Measurements from ENCODE around the gene SRD5A1.
"Not testable (repeated sequence)": the region's sequence is repeated elsewhere in the genome, so short reads cannot be mapped to it uniquely, and the experiment has no call there.

Gene SRD5A1

DNA sequence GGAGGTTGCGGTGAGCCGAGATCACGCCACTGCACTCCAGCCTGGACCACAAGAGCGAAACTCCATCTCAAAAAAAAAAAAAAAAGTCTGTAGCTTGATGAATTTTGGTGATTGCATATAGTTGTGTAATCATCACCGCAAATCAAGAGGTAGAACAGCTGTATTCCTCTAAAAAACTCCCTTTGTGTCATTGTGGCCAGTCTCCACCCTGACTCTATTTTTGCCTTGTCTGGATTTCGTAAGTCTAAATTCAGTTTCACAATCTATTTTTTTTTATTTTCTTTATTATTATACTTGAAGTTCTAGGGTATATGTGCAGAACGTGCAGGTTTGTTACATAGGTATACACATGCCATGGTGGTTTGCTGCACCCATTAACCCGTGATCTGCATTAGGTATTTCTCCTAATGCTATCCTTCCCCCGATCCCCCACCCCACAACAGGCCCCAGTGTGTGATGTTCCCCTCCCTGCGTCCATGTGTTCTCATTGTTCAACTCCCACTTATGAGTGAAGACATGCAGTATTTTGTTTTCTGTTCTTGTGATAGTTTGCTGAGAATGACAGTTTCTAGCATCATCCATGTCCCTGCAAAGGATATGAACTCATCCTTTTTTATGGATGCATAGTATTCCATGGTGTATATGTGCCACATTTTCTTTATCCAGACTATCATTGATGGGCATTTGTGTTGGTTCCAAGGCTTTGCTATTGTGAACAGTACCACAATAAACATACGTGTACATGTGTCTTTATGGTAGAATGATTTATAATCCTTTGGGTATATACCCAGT lies 12.5 kb downstream of the SRD5A1 start:
- H3K36me3 ChIP-seq (ENCODE audit: control insufficient read depth, insufficient read depth, low read length, severe bottlenecking); H3K4me3 ChIP-seq (ENCODE audit: low read length); H3K27me3 ChIP-seq (replicated peaks; ENCODE audit: control insufficient read depth, insufficient read depth, low read length); H3K9ac ChIP-seq (ENCODE audit: low read length); H3K9me3 ChIP-seq (ENCODE audit: control insufficient read depth, low read length); H3K4me1 ChIP-seq (ENCODE audit: control insufficient read depth, insufficient read depth, low read length): not testable (repeated sequence)
- DNase-seq (ENCODE audit: low read depth) = peak; percentile 37

DNA sequence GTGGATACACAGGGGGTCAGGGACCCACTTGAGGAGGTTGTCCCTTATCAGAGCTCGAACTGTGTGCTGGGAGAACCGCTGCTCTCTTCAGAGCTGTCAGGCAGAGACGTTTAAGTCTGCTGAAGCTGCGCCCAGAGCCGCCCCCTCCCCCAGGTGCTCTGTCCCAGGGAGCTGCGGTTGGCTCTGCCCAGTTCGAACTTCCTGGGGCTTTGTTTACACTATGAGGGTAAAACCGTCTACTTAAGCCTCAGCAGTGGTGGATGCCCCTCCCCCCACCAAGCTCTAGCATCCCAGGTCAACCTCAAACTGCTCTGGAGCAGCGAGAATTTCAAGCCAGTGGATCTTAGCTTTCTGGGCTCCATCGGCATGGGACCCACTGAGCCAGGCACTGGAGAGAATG lies 15.9 kb downstream of the SRD5A1 start:
- no peak for DNase-seq (ENCODE audit: low read depth)
- Histone ChIP-seq H3K4me3 (ENCODE audit: low read length) (no peak overlapping the region), H3K9me3 (ENCODE audit: control insufficient read depth, low read length) (no peaks in the 10 kb centered on the region), H3K36me3 (ENCODE audit: control insufficient read depth, insufficient read depth, low read length, severe bottlenecking) (no peaks in the 10 kb centered on the region), H3K9ac (ENCODE audit: low read length) (no peak overlapping the region), H3K4me1 (ENCODE audit: control insufficient read depth, insufficient read depth, low read length) (no peaks in the 10 kb centered on the region), H3K27me3 (replicated peaks; ENCODE audit: control insufficient read depth, insufficient read depth, low read length) (no peaks in the 10 kb centered on the region)

DNA sequence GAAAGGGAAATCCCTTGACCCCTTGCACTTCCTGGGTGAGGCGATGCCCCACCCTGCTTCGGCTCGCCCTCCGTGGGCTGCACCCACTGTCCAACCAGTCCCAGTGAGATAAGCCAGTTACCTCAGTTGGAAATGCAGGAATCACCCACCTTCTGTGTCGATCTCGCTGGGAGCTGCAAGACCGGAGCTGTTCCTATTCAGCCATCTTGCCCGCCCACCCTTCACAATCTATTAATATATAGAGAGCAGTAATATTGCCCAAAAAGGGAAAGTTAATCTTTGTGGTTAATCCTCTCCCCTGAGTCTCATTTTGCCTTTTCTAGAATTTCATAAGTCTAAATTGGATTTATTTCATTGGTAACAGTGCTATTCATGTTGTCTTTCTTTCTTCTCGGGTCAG lies 16.4 kb downstream of the SRD5A1 start:
- Histone ChIP-seq H3K27me3 (replicated peaks; ENCODE audit: control insufficient read depth, insufficient read depth, low read length) (no peaks in the 10 kb centered on the region), H3K36me3 (ENCODE audit: control insufficient read depth, insufficient read depth, low read length, severe bottlenecking) (peaks cover 3% of the 10 kb centered on the region), H3K9me3 (ENCODE audit: control insufficient read depth, low read length) (no peaks in the 10 kb centered on the region), H3K9ac (ENCODE audit: low read length) (no peak overlapping the region), H3K4me1 (ENCODE audit: control insufficient read depth, insufficient read depth, low read length) (no peaks in the 10 kb centered on the region), H3K4me3 (ENCODE audit: low read length) (no peak overlapping the region)
- no peak for DNase-seq (ENCODE audit: low read depth)

DNA sequence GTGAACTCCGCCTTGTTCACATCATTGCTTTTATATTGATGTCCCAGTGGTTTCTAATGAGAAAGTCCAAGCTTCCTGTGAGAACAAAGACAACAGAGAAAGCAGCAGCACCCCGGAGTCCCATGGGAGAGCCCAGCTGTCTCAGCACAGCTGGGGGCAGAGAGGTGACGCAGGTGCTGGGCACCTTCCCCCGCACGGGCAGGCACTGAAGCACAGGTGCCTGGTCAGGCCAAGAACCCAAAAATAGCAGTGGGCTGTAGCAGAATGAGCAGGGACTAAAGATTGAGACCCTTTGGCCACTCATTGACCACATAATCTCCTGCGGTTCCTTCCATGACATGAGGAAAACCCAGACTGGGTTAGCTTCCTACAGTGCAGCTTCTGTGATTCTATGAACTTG lies 18.8 kb downstream of the SRD5A1 start:
- Histone ChIP-seq H3K36me3 (ENCODE audit: control insufficient read depth, insufficient read depth, low read length, severe bottlenecking) (peaks cover 23% of the 10 kb centered on the region), H3K9me3 (ENCODE audit: control insufficient read depth, low read length) (peaks cover 7% of the 10 kb centered on the region), H3K4me1 (ENCODE audit: control insufficient read depth, insufficient read depth, low read length) (no peaks in the 10 kb centered on the region), H3K4me3 (ENCODE audit: low read length) (no peak overlapping the region), H3K27me3 (replicated peaks; ENCODE audit: control insufficient read depth, insufficient read depth, low read length) (no peaks in the 10 kb centered on the region), H3K9ac (ENCODE audit: low read length) (no peak overlapping the region)
- no peak for DNase-seq (ENCODE audit: low read depth)

DNA sequence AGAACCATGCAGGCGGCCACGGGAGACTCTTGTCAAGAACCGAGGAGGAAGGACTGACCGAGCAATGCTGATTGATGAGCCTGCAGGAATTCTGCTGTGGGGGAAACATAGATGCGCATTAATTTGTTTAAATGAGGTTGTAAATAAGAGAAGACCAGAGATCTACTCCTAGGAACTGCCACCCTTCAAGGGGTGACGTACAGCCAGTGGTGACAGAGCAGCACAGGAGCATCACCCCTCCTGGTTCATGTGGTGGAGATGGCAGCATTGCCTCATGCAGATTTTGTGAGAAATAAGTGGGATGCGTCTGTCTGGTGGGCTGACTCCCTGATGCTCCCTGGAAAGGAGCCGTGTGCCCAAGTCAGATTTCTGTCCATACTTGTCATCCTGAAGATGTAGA lies 22.2 kb downstream of the SRD5A1 start:
- H3K36me3 ChIP-seq (ENCODE audit: control insufficient read depth, insufficient read depth, low read length, severe bottlenecking) = peaks cover 45% of the 10 kb centered on the region
- no peak for DNase-seq (ENCODE audit: low read depth)

DNA sequence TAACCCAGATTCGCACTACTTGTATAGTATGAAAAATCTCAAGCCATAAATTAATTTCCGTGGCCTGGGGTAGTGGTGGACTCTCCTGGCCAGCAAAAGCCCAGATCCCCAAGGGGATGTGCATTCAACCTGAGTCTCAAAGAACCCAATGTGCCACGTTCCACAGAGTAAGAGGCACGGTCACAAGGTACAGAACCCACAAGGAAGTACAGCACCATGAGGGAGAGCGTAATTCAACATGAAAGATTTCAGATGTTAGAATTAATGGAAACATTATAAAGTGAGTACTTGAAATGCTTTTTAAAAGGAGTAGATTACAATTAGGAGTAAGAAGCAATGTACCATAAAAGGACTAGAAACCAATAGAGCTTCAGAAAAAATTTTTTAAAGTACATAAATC lies 23.4 kb downstream of the SRD5A1 start:
- Histone ChIP-seq H3K9ac (ENCODE audit: low read length) (no peak overlapping the region), H3K9me3 (ENCODE audit: control insufficient read depth, low read length) (peaks cover 7% of the 10 kb centered on the region), H3K4me1 (ENCODE audit: control insufficient read depth, insufficient read depth, low read length) (no peaks in the 10 kb centered on the region), H3K4me3 (ENCODE audit: low read length) (no peak overlapping the region), H3K36me3 (ENCODE audit: control insufficient read depth, insufficient read depth, low read length, severe bottlenecking) (peaks cover 45% of the 10 kb centered on the region), H3K27me3 (replicated peaks; ENCODE audit: control insufficient read depth, insufficient read depth, low read length) (no peaks in the 10 kb centered on the region)
- no peak for DNase-seq (ENCODE audit: low read depth)

More for the DNA sequence above, 22.2 kb downstream of the SRD5A1 start:
- Histone ChIP-seq H3K9me3 (ENCODE audit: control insufficient read depth, low read length) (peaks cover 7% of the 10 kb centered on the region), H3K27me3 (replicated peaks; ENCODE audit: control insufficient read depth, insufficient read depth, low read length) (no peaks in the 10 kb centered on the region), H3K4me1 (ENCODE audit: control insufficient read depth, insufficient read depth, low read length) (no peaks in the 10 kb centered on the region), H3K9ac (ENCODE audit: low read length) (no peak overlapping the region), H3K4me3 (ENCODE audit: low read length) (no peak overlapping the region)

DNA sequence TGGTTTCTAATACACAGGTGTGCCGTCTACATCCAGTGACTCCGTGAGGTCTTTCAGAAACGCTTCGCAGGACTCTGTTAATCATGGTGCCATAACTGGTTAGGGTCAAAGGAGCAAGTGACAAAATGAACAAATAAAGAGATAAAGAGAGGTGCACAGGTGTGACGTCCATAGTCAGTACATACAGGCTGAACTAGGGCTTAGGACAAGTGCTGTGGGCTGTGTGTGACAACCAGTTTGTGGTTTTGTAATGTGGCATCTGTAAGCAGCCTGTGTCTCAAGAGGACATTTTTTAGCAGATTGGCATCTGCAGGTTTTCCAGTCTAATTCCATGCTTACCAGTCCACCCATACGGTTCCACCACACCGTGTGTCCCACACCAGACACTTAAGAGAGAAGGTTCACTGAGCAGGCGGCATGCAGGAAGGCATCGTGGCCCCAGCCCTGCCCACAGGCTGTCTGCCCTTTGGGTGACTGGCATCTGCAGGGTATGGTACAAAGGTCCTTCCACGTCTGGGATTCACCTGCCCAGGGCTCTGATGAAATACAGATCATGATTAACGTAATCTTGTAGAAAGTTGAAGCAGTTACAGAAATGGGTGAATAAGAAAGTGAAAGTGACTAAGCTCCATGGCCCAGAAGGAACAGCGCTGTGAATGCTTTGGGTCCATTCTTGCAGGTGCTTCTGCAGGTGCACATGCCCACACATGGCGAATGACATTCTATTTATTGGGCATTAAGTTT lies 26.9 kb downstream of the SRD5A1 start:
- Histone ChIP-seq H3K9me3 (ENCODE audit: control insufficient read depth, low read length) (peaks cover 7% of the 10 kb centered on the region), H3K9ac (ENCODE audit: low read length) (no peak overlapping the region)

DNA sequence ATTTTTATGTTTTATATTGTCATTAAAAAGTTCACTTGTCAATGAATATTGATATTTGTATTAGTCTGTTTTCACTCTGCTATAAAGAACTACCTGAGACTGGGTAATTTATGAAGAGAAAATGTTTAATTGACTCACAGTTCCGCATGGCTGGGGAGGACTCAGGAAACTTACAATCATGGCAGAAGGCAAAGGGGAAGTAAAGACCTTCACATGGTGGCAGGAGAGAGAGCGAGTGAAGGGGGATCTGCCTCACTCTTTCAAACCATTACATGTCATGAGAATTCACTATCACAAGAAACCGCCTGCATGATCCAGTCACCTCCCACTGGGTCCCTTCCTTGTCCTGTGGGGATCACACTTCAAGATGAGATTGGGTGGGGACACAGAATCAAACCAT lies 27.4 kb downstream of the SRD5A1 start:
- DNase-seq (ENCODE audit: low read depth) = no peak
- no peak overlapping the region for H3K4me3 ChIP-seq (ENCODE audit: low read length)
- H3K9ac ChIP-seq (ENCODE audit: low read length) = no peak overlapping the region
- H3K36me3 ChIP-seq (ENCODE audit: control insufficient read depth, insufficient read depth, low read length, severe bottlenecking) = peaks cover 43% of the 10 kb centered on the region
- H3K9me3 ChIP-seq (ENCODE audit: control insufficient read depth, low read length) = peaks cover 7% of the 10 kb centered on the region
- H3K27me3 ChIP-seq (replicated peaks; ENCODE audit: control insufficient read depth, insufficient read depth, low read length) = no peaks in the 10 kb centered on the region
- no peaks in the 10 kb centered on the region for H3K4me1 ChIP-seq (ENCODE audit: control insufficient read depth, insufficient read depth, low read length)

More for the DNA sequence above, 26.9 kb downstream of the SRD5A1 start:
- Histone ChIP-seq H3K4me1 (ENCODE audit: control insufficient read depth, insufficient read depth, low read length) (no peaks in the 10 kb centered on the region), H3K4me3 (ENCODE audit: low read length) (no peak overlapping the region), H3K27me3 (replicated peaks; ENCODE audit: control insufficient read depth, insufficient read depth, low read length) (no peaks in the 10 kb centered on the region), H3K36me3 (ENCODE audit: control insufficient read depth, insufficient read depth, low read length, severe bottlenecking) (peaks cover 47% of the 10 kb centered on the region)
- no peak for DNase-seq (ENCODE audit: low read depth)

DNA sequence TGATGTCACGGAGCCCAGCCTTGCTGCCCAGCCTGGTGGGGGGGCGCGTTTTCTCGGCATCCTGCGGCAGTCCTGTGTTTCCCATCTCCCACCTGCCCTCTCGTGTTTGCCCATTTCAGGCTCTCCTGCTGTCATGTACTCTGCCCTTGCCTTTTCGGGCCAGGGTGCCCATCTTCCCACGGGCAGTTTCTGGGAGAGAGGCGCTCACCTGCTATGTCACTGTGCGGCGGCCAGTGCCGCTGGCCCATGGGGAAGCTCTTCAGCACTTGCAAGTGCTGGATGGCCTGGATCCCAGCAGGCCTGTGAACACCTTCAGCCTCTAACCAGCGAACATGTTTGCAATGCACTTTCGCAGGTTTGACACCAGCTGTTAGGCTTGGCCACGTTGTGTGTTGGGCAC lies 33.5 kb downstream of the SRD5A1 start:
- H3K4me3 ChIP-seq (ENCODE audit: low read length) = no peak overlapping the region
- no peak overlapping the region for H3K9ac ChIP-seq (ENCODE audit: low read length)
- no peaks in the 10 kb centered on the region for H3K4me1 ChIP-seq (ENCODE audit: control insufficient read depth, insufficient read depth, low read length)
- no peaks in the 10 kb centered on the region for H3K9me3 ChIP-seq (ENCODE audit: control insufficient read depth, low read length)
- no peak for DNase-seq (ENCODE audit: low read depth)
- peaks cover 7% of the 10 kb centered on the region for H3K36me3 ChIP-seq (ENCODE audit: control insufficient read depth, insufficient read depth, low read length, severe bottlenecking)
- no peaks in the 10 kb centered on the region for H3K27me3 ChIP-seq (replicated peaks; ENCODE audit: control insufficient read depth, insufficient read depth, low read length)

DNA sequence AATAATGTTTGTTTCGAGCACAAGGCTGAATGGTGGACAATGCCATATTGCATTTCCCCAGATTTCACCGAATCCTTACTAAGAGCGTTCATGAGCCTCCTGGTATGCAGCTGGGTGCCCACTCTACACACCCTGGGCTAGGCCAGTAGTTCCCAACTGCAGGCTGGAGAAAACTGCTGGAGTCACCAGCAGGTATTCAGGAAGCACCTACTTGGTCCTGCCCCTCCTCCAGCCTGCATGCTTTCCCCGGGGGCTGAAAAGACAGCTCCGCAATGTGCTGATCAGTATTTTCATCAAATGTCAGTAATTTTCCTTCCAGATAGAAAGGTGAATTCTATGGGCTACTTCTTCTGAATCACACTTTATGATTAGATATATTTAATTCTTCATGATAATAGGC lies 34.4 kb downstream of the SRD5A1 start:
- no peak overlapping the region for H3K4me3 ChIP-seq (ENCODE audit: low read length)
- no peaks in the 10 kb centered on the region for H3K27me3 ChIP-seq (replicated peaks; ENCODE audit: control insufficient read depth, insufficient read depth, low read length)
- H3K9ac ChIP-seq (ENCODE audit: low read length) = no peak overlapping the region
- no peak for DNase-seq (ENCODE audit: low read depth)
- peaks cover 4% of the 10 kb centered on the region for H3K36me3 ChIP-seq (ENCODE audit: control insufficient read depth, insufficient read depth, low read length, severe bottlenecking)
- no peaks in the 10 kb centered on the region for H3K4me1 ChIP-seq (ENCODE audit: control insufficient read depth, insufficient read depth, low read length)
- no peaks in the 10 kb centered on the region for H3K9me3 ChIP-seq (ENCODE audit: control insufficient read depth, low read length)

DNA sequence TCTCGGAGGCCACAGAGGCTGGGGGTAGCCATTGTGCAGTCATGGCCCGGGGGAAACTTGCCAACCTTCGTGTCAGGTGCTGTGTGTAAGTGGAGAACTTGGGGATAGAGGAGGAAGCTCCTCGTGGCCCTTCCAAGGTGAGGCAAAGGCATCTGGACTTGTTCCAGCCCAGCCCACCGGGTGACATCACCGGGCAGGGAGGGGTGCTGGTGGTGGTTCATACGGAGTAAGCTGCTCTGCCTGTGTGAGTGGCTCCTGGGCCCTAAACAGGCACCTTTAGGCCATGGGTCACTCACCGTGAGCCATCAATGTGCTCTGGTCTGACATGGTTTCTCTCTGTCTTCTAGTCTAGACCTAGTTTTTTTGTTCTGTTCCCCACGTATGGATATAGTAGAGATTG lies 35.5 kb downstream of the SRD5A1 start:
- H3K36me3 ChIP-seq (ENCODE audit: control insufficient read depth, insufficient read depth, low read length, severe bottlenecking); H3K4me3 ChIP-seq (ENCODE audit: low read length); H3K9ac ChIP-seq (ENCODE audit: low read length); H3K9me3 ChIP-seq (ENCODE audit: control insufficient read depth, low read length); H3K4me1 ChIP-seq (ENCODE audit: control insufficient read depth, insufficient read depth, low read length); H3K27me3 ChIP-seq (replicated peaks; ENCODE audit: control insufficient read depth, insufficient read depth, low read length); DNase-seq (ENCODE audit: low read depth): not testable (repeated sequence)
